Neural cell (in vitro differentiated cells): ENCODE data around the gene EDIL3. TPM values are rescaled to one million over a fixed set of nuclear protein-coding genes. Genes with fewer than 3 reads are reported as not detected.

Source experiments
- H2AFZ ChIP-seq: fragments of 200-600, 300-800 bp; sonication (generic), shearing (Covaris generic); 2 replicates; pipeline ENCODE4 v1.6.0; 2014; ENCODE audit warnings: low read depth, mild to moderate bottlenecking, antibody characterized with exemption, low read length, moderate library complexity
- H3F3A ChIP-seq: fragments of 200-600 bp; shearing (Covaris generic); 2 replicates; pipeline ENCODE4 v1.6.1; 2016; ENCODE audit warnings: mild to moderate bottlenecking, moderate library complexity, mixed read lengths, antibody characterized with exemption, low read length; ENCODE audit not compliant: insufficient read depth, poor library complexity, severe bottlenecking
- H3K27ac ChIP-seq: fragments of 200-600, 300-800 bp; sonication (generic), shearing (Covaris generic); 2 replicates; pipeline ENCODE4 v1.5.1; 2014; ENCODE audit warnings: mild to moderate bottlenecking, low read length, moderate library complexity
- H3K27me3 ChIP-seq: fragments of 300-800, 200-600 bp; sonication (generic), shearing (Covaris generic); 2 replicates; pipeline ENCODE4 v1.6.0; 2014; ENCODE audit warnings: mild to moderate bottlenecking, low read depth, low read length, moderate library complexity; ENCODE audit not compliant: insufficient read depth
- H3K36me3 ChIP-seq: fragments of 300-800, 200-600 bp; sonication (generic), shearing (Covaris generic); 2 replicates; pipeline ENCODE4 v1.5.1; 2014; ENCODE audit warnings: mild to moderate bottlenecking, antibody characterized with exemption, low read length, moderate library complexity; ENCODE audit not compliant: insufficient read depth
- H3K4me2 ChIP-seq: fragments of 300-800, 200-600 bp; sonication (generic), shearing (Covaris generic); 2 replicates; pipeline ENCODE4 v1.6.0; 2014; ENCODE audit warnings: mild to moderate bottlenecking, low read length
- H3K4me3 ChIP-seq: fragments of 300-800, 200-600 bp; sonication (generic), shearing (Covaris generic); 2 replicates; pipeline ENCODE4 v1.5.1; 2014; ENCODE audit warnings: mild to moderate bottlenecking, low read length, moderate library complexity
- H3K79me2 ChIP-seq: fragments of 200-600 bp; shearing (Covaris generic); replicated peaks from 2 replicates; pipeline ENCODE4 v1.6.0; 2014; ENCODE audit warnings: mild to moderate bottlenecking, low read length, moderate library complexity; ENCODE audit not compliant: insufficient read depth
- H3K9ac ChIP-seq: fragments of 300-800, 200-600 bp; sonication (generic), shearing (Covaris generic); 2 replicates; pipeline ENCODE4 v1.6.1; 2016; ENCODE audit warnings: mild to moderate bottlenecking, low read length, mixed read lengths
- H3K9me2 ChIP-seq: fragments of 200-600 bp; shearing (Covaris generic); 2 replicates; pipeline ENCODE4 v1.6.1; 2016; ENCODE audit warnings: mild to moderate bottlenecking, low read length, mixed read lengths; ENCODE audit not compliant: insufficient read depth
- H3K9me3 ChIP-seq: fragments of 200-600, 300-800 bp; sonication (generic), shearing (Covaris generic); 2 replicates; pipeline ENCODE4 v1.6.1; 2016; ENCODE audit warnings: mild to moderate bottlenecking, mixed run types, low read length, moderate library complexity, mixed read lengths
- H4K20me1 ChIP-seq: fragments of 200-600 bp; shearing (Covaris generic); 2 replicates; pipeline ENCODE4 v1.6.1; 2016; ENCODE audit warnings: mild to moderate bottlenecking, mixed run types; ENCODE audit not compliant: insufficient read depth
- EP300 ChIP-seq: fragments of 450-650 bp; conservative IDR thresholded peaks from 2 replicates; pipeline ENCODE4 v1.6.1; 2014; ENCODE audit warnings: antibody characterized with exemption, mild to moderate bottlenecking, moderate library complexity; ENCODE audit not compliant: poor library complexity, severe bottlenecking
- EZH2 ChIP-seq: fragments of 200-600, 300-800 bp; shearing (Covaris generic), sonication (generic); IDR thresholded peaks from 2 replicates; pipeline ENCODE4 v1.6.1; 2014; ENCODE audit warnings: antibody characterized with exemption, low read length, borderline replicate concordance, mild to moderate bottlenecking; ENCODE audit not compliant: insufficient read depth, poor library complexity, severe bottlenecking
- MXI1 ChIP-seq: fragments of 450-650 bp; conservative IDR thresholded peaks from 2 replicates; pipeline ENCODE4 v1.6.1; 2014; ENCODE audit warnings: antibody characterized with exemption, mild to moderate bottlenecking; ENCODE audit not compliant: poor library complexity, severe bottlenecking
- POLR2AphosphoS5 ChIP-seq: IDR thresholded peaks from 2 replicates; pipeline ENCODE4 v1.6.1; 2012
- RAD21 ChIP-seq: fragments of 450-650 bp; conservative IDR thresholded peaks from 2 replicates; pipeline ENCODE4 v1.6.1; 2014; ENCODE audit warnings: antibody characterized with exemption, mild to moderate bottlenecking, moderate library complexity
- SMC3 ChIP-seq: fragments of 450-650 bp; conservative IDR thresholded peaks from 2 replicates; pipeline ENCODE4 v1.6.1; 2014; ENCODE audit warnings: antibody characterized with exemption, mild to moderate bottlenecking, moderate library complexity; ENCODE audit not compliant: poor library complexity
- TAF1 ChIP-seq: IDR thresholded peaks from 2 replicates; pipeline ENCODE4 v1.6.1; 2012; ENCODE audit warnings: low read depth
- polyA plus RNA-seq: library from polyadenylated mRNA; depleted of rRNA; stranded (reverse); fragments of >200 nt; gene quantifications from 2 replicates; pipeline ENCODE4 v1.2.3, GENCODE V29; 2014
- TF ChIP-seq, protein P1 (sequence below): fragments of 450-650 bp; IDR thresholded peaks from 2 replicates; pipeline ENCODE4 v1.5.1; 2014; ENCODE audit warnings: antibody characterized with exemption, mild to moderate bottlenecking, moderate library complexity; ENCODE audit not compliant: poor library complexity, severe bottlenecking
- TF ChIP-seq, protein P2 (sequence below): IDR thresholded peaks from 2 replicates; pipeline ENCODE4 v1.6.1; 2012; ENCODE audit warnings: borderline replicate concordance

The EDIL3 gene
- polyA plus RNA-seq, 1 donor from 2014 or later: 6.1 TPM

DNA sequence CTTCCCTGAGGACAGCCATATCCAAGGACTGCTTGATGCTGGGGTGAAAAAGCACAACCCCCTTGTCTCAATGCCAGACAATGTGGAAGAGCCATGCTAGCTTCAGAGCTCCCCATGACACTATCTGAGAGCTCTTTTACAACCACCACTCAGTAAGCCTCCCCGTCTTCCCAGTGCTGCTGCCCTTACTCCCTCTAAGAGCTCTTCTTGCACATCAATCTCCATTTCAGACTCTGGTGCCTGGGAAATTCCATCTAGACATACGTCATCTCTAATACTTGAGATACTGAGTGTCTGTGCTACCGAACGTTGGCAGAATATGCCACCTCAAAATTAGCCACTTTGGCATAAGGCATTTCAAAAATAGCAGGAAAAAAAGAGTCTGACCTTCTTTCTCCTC is 94.5 kb downstream of the EDIL3 start:
- no peak for TF ChIP-seq RAD21
- no peak for TF ChIP-seq EP300
- TF ChIP-seq, protein P1, sequence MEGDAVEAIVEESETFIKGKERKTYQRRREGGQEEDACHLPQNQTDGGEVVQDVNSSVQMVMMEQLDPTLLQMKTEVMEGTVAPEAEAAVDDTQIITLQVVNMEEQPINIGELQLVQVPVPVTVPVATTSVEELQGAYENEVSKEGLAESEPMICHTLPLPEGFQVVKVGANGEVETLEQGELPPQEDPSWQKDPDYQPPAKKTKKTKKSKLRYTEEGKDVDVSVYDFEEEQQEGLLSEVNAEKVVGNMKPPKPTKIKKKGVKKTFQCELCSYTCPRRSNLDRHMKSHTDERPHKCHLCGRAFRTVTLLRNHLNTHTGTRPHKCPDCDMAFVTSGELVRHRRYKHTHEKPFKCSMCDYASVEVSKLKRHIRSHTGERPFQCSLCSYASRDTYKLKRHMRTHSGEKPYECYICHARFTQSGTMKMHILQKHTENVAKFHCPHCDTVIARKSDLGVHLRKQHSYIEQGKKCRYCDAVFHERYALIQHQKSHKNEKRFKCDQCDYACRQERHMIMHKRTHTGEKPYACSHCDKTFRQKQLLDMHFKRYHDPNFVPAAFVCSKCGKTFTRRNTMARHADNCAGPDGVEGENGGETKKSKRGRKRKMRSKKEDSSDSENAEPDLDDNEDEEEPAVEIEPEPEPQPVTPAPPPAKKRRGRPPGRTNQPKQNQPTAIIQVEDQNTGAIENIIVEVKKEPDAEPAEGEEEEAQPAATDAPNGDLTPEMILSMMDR: no peak
- TF ChIP-seq, protein P2, sequence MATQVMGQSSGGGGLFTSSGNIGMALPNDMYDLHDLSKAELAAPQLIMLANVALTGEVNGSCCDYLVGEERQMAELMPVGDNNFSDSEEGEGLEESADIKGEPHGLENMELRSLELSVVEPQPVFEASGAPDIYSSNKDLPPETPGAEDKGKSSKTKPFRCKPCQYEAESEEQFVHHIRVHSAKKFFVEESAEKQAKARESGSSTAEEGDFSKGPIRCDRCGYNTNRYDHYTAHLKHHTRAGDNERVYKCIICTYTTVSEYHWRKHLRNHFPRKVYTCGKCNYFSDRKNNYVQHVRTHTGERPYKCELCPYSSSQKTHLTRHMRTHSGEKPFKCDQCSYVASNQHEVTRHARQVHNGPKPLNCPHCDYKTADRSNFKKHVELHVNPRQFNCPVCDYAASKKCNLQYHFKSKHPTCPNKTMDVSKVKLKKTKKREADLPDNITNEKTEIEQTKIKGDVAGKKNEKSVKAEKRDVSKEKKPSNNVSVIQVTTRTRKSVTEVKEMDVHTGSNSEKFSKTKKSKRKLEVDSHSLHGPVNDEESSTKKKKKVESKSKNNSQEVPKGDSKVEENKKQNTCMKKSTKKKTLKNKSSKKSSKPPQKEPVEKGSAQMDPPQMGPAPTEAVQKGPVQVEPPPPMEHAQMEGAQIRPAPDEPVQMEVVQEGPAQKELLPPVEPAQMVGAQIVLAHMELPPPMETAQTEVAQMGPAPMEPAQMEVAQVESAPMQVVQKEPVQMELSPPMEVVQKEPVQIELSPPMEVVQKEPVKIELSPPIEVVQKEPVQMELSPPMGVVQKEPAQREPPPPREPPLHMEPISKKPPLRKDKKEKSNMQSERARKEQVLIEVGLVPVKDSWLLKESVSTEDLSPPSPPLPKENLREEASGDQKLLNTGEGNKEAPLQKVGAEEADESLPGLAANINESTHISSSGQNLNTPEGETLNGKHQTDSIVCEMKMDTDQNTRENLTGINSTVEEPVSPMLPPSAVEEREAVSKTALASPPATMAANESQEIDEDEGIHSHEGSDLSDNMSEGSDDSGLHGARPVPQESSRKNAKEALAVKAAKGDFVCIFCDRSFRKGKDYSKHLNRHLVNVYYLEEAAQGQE: no peak
- no peak for TF ChIP-seq TAF1
- TF ChIP-seq SMC3: no peak
- TF ChIP-seq POLR2AphosphoS5: no peak
- no peak for TF ChIP-seq EZH2
- no peak for TF ChIP-seq MXI1
- no peaks in the 10 kb centered on the region for H3F3A ChIP-seq
- no peak overlapping the region for H3K4me2 ChIP-seq
- H4K20me1 ChIP-seq: no peaks in the 10 kb centered on the region
- no peaks in the 10 kb centered on the region for H3K9me3 ChIP-seq
- no peaks in the 10 kb centered on the region for H3K79me2 ChIP-seq
- no peak overlapping the region for H3K27ac ChIP-seq
- no peaks in the 10 kb centered on the region for H3K36me3 ChIP-seq
- no peaks in the 10 kb centered on the region for H3K27me3 ChIP-seq
- no peak overlapping the region for H3K4me3 ChIP-seq
- H2AFZ ChIP-seq: no peak overlapping the region
- H3K9me2 ChIP-seq: no peaks in the 10 kb centered on the region
- no peak overlapping the region for H3K9ac ChIP-seq

DNA sequence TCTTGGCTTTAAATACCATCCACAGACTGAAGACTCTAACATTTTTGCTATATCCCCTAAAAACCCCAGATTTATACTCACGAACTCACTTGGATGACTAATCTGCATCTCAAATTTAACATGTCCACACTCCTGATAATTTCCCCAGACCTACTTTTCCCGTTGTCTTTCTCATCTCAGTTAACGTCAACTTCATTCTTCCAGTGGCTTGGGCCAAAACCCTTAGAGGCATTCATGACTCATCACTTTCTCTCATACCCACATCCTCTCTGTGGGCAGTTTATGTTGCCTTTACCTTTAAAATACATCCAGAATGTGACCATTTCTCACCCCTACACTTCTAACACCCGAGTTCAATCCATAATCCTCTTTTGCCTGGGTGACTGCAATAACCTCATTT is 96.7 kb downstream of the EDIL3 start:
- no peak overlapping the region for H3K4me3 ChIP-seq
- H3K9ac ChIP-seq: no peak overlapping the region
- no peaks in the 10 kb centered on the region for H3K9me3 ChIP-seq
- H3K36me3 ChIP-seq: no peaks in the 10 kb centered on the region
- H3K27me3 ChIP-seq: no peaks in the 10 kb centered on the region
- TF ChIP-seq, protein P1: no peak
- TF ChIP-seq POLR2AphosphoS5: no peak
- no peak for TF ChIP-seq EZH2
- no peak for TF ChIP-seq SMC3
- TF ChIP-seq TAF1: no peak
- TF ChIP-seq EP300: no peak
- TF ChIP-seq MXI1: no peak
- TF ChIP-seq, protein P2: no peak
- no peak for TF ChIP-seq RAD21
- H3K79me2 ChIP-seq: no peaks in the 10 kb centered on the region
- no peak overlapping the region for H3K27ac ChIP-seq
- no peak overlapping the region for H3K4me2 ChIP-seq
- H2AFZ ChIP-seq: no peak overlapping the region
- H3F3A ChIP-seq: no peaks in the 10 kb centered on the region
- no peaks in the 10 kb centered on the region for H4K20me1 ChIP-seq
- H3K9me2 ChIP-seq: no peaks in the 10 kb centered on the region
